ENCODE results near the gene CBX2.
A peak's percentile ranks its signal among the peaks of the same experiment; 100 is the strongest.
"Not testable (repeated sequence)": the region's sequence is repeated elsewhere in the genome, so short reads cannot be mapped to it uniquely, and the experiment has no call there.

Gene CBX2

GRCh38 chr17:79772726-79773125, 5.2 kb upstream of the CBX2 start:
- not testable (repeated sequence) for DNase-seq

GRCh38 chr17:79774561-79774975, 3.4 kb upstream of the CBX2 start:
- DNase-seq, result no peak

GRCh38 chr17:79775632-79776031, 2.3 kb upstream of the CBX2 start:
- DNase-seq, result no peak

- DNase-seq, result peak; percentile 50
These were observed 1.4 kb upstream of the CBX2 start for GRCh38 chr17:79776376-79777119.

GRCh38 chr17:79777120-79777893, 641 bp upstream of the CBX2 start:
- DNase-seq, result no peak

GRCh38 chr17:79778504-79779083, 646 bp downstream of the CBX2 start:
- no peak for DNase-seq

- DNase-seq, result no peak
These were observed 1.2 kb downstream of the CBX2 start for GRCh38 chr17:79779084-79779529.

- no peak for DNase-seq
These were observed 1.9 kb downstream of the CBX2 start for GRCh38 chr17:79779661-79780365.

- no peak for DNase-seq
These were observed 3.2 kb downstream of the CBX2 start for GRCh38 chr17:79781012-79781650.

- DNase-seq, result no peak
These were observed 4.0 kb downstream of the CBX2 start for GRCh38 chr17:79781736-79782575.

GRCh38 chr17:79783891-79784290, 5.9 kb downstream of the CBX2 start:
- DNase-seq, result no peak

- DNase-seq, result no peak
These were observed 6.5 kb downstream of the CBX2 start for GRCh38 chr17:79784353-79785016.

- DNase-seq, result no peak
These were observed 7.3 kb downstream of the CBX2 start for GRCh38 chr17:79785017-79785899.

- no peak for DNase-seq
These were observed 8.2 kb downstream of the CBX2 start for GRCh38 chr17:79785900-79786810.

GRCh38 chr17:79786930-79787643, 9.1 kb downstream of the CBX2 start:
- no peak for DNase-seq

GRCh38 chr17:79788455-79788854, 10.5 kb downstream of the CBX2 start:
- DNase-seq, result no peak

- DNase-seq, result no peak
These were observed 11.3 kb downstream of the CBX2 start for GRCh38 chr17:79788989-79789942.
